ENCODE results near the gene DUS1L.
A peak's percentile ranks its signal among the peaks of the same experiment; 100 is the strongest.

The DUS1L gene

DNA sequence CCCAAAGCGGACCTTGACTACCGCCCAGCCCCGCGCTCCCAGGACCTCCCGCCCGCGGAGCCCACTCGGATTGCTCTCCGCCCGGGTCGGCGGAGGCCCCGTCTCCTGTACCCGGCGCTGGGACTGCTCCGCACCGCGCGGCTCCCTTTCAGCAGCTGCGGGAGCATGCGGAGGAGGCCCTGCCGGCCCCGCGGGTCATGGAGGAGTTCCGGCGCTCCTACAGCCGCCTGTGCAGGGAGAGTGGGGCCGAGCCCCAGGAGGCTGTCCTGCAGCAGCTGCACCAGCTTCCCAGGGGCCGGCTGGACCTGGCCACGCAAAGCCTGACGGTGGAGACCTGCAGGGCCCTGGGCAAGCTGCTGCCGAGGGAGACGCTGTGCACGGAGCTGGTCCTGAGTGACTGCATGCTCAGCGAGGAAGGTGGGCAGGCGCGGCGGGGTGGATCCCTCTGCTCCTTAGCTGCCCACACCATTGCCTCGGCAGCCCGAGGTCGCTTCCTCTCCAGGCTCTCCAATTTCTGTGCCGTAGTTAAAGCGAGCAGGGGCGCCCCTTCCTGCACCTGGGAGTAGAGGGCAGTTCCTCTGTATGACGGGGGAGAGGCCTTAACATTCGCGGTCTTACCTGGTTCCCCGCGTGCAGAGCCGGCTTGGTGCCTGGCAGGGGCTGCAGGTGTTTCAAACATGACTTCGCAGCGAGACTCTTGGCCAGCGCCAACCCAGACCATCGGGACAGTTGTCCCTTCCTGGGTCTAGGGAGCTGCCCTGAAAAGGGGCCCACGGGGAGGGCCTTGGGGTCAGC is 42.0 kb downstream of the DUS1L start:
- DNase-seq (ENCODE audit: low spot score), result peak; percentile 36

DNA sequence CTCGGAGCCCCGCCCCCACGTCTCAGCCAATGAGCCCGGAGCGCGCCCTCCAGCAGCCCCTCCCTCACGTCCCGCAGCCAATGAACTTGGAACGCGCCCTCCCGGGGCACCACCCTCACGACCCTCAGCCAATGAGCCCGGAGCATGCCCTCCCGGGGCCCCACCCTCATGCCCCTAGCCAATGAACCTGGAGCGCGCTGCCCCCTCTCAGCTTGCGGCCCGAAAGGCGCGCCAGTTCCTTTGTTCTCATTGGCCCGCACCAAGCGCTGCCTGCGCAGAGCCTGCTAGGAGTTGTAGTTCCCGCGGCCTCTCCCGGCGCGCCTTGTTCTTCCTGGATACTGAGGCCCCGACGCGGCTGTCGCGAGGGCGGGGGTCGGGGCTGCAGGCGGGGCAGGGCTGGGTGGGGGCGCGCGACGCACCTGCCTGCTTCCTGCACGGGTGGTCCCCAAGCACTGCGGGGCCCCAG is 42.6 kb downstream of the DUS1L start, which contains the start of gene LRRC45:
TSS of gene LRRC45 (plus strand) at position 325 of the 466 bp plus-strand sequence. CDS start 339 bp downstream, outside the sequence.
- peak; percentile 100 for DNase-seq (ENCODE audit: low spot score)

DNA sequence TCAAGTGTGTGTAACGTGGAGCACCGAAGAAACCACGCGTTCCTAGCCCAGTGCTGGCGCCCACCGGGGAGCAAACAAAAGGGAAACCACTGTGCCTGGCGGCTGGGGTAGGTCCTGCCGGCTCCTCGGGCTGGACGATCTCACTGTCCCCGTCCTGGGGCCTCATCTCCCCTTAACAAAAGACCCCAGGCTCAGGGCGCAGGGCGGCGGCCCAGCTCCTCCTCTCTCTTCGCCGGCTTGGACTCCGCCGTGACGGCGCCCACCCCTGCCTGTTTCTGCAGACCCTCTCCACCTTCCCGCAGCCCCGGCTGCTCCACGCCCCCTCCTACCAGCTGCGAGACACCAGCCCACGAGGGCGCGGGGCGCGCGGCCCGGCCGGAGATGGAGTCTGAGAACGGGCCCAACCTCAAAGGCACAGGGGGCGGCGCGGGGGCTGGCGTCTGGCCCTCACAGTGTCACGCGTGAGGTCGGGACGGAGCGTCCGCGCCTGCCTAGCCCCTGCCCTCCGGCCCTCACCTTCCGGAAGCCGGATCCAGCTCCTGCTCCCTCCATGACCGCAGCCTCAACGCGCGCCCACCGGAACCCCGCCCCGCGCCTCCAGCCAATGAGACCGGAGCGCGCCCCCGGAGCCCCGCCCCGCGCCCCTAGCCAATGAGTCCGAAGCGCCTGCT is 43.2 kb downstream of the DUS1L start, which contains the start of gene CENPX:
TSS of gene CENPX (minus strand) at position 569 of the 671 bp plus-strand sequence. CDS start at position 552, 17 bp downstream.
- no peak for DNase-seq (ENCODE audit: low spot score)

DNA sequence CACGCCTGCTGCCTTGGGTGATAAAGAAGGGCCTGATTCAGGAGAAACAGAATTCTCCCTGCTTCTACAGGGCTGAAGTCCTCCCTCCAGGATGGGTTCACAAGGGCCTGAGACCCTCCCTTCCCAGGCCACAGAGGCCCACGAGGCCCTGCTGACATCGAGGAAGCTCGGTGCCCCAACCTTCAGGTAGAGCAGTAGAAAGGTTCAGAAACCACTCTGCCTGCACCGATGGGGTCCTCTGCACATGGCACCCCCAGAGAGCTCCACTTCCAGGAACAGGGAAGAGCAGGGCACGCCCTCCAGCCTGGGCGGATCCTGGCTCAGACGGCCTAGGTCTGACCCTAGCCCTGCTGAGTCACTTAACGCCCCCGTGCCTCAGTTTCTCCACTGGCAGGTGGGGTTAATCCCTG is 43.7 kb downstream of the DUS1L start:
- peak; percentile 16 for DNase-seq (ENCODE audit: low spot score)

DNA sequence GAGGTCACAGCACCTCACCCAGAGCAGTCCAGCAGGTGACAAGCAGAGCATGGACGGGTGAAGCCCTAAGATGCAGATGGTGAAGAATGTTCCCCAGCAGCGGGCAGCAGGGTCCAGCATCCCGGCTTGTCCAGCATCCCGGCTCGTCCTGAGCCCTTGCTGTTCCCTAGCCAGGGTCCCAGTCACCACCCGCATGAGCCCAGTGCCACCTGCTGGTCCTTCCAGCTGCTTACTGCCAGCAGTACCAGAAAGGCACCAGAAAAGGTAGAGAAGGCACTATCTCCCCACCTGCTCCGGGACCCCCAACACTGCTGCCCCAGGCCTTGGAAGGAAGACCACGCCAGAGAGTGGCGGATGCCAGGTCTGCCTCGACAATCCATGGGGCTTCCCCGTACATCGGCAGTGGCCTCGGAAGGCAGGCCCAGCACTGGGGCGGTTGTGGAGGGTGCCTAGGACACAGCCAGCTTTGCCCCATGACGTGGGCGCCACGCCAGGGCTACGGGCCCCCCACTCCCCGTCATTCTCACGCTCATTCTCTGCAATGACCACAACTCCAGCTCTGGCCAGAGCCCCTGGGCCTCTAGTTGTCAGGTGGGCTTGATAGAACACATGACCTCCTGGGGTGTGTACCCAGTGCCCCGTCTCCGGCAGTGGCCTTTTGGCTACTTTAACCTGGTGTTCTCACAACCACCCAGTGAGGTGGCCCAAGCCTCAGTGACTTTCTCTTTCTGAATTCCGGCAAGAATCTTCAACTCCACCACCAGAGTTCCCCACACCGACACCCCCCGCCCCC is 44.3 kb downstream of the DUS1L start:
- DNase-seq (ENCODE audit: low spot score), result peak; percentile 80

DNA sequence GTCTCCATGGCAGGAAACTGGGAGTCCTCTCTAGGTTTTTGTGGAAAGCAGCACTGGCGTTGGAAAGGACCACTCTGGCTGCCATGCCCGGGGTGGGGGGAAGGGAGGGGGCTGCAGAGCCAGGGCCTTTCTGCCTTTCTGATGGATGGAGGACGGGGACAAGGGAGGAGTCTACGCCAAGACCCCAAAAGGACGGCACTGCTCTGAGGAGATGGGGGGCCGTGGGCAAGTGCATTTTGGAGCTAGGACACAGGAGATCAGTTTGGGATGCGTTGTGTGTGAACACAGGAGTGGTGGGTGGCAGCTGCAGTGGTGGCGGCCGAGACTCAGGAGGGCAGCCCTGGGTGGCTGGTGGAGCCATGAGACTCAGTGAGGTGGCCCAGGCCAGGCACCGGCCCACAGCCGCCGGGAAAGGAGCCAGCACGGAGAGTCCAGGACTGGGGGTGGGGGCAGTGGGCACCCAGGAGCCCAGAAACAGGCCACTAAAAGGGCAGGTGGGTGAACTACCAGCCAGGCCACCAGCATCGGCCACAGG is 45.0 kb downstream of the DUS1L start:
- DNase-seq (ENCODE audit: low spot score), result no peak

DNA sequence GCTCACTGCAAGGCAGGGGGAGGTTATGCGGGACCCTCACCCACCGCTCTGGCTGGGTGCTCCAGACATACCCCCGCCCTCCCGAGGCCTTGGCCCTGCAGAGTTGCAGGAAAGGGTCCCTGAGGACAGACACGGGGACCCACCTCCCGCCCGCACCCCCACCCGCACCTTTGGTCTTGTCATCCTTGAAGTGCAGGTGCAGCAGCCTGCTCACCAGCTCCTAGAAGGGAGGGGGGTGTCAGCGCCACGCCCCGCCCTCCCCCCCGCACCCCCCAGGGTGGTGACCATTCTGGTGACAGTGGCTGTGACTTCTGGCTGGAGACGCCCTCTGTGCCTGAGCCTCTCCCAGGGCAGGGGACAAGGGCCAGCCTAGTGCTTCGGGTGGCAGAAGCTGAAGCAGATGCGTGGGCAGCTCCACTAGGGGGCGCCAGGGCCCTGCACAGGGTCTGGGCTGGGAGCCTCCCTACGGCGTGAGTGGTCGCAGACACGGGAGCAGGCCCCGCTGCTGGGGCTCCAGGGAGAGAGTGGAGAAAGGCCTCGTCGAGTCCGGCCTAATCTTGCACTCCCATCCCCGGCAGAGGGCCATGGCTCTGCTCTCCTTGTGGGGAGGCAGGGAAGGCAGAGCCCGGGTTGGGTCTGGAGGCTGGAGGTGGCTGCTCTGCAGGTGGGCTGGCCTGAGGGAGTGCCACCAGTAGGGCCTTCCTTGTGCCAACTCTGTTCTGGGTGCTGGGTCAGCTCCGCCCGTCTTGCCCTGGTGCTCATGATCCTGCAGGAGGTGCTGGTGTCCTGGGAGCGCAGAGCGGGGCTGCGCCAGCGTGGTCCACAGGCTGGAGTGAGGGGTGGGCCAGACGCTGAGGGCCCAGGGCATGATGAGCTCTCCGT is 45.7 kb downstream of the DUS1L start:
- peak; percentile 54 for DNase-seq (ENCODE audit: low spot score)

DNA sequence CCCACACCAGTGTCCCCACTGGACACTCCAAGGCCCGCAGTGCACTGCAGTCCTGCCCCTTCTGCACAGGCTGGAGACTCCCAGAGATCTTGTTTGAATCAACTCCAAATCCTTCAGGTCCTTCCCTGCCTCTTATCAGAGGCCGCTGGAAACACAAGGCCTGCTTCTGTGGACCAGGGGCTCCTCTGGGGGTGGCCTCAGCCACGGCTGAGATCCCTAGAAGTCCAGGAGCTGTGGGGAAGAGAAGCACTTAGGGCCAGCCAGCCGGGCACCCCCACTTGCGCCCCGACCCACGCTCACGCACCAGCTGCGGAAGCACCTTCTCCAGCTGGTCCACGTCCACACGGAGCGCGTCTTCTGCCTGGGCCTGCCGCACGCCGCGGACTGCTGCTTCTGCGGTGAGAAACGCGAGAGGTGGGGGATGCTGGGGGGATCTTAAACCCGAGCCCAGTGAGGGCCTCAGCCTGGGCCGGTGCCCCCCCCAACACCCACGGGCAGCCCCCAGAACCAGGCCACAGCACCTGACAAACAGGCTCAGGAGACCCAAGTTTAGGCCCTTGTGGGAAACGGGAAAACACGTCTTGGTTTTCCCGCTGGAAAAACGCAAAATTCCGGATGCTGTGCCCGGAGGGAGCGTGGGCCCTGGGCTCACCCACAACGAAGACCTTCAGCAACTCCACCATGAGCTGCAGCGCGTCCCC is 46.5 kb downstream of the DUS1L start:
- no peak for DNase-seq (ENCODE audit: low spot score)

DNA sequence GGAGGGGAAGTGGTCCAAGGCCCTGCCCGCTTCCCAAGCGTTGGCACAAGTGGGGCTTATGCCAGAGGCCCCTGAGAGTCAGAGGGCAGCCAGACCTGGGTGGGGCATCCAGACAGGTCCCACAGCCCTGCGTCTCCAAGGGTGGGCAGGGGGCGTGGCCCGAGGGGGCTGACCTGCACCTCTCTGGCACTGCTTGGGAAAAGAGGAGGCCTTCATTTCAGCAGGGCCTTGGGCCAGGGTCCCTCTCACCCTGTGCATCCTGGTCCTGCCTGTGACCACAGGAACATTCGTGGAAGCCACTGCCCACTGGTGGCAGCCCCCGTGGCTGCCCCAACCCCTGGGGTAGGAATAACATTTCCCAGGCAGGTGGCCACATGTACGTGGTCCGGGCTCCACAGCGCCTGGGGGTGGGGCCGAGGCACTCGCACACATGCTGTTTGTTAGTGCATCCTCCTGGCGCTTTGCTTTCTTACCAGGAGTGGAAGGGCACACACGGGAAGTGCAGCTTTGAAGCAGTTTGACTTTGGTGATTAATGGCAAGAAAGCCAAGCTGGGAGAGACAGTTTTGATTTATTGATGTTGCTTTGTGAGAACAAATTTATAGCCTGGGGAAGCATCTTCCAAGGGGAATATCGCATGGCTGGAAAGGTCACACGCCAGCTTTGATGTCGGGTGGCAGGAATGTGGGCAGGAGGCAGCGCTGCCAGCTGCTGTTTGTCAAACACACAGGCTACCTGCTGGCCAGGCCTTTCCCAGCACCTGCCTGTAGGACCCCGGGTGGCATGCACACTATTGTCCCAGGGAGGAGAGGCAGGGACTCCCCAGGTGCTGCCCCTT is 47.2 kb downstream of the DUS1L start:
- DNase-seq (ENCODE audit: low spot score), result no peak

DNA sequence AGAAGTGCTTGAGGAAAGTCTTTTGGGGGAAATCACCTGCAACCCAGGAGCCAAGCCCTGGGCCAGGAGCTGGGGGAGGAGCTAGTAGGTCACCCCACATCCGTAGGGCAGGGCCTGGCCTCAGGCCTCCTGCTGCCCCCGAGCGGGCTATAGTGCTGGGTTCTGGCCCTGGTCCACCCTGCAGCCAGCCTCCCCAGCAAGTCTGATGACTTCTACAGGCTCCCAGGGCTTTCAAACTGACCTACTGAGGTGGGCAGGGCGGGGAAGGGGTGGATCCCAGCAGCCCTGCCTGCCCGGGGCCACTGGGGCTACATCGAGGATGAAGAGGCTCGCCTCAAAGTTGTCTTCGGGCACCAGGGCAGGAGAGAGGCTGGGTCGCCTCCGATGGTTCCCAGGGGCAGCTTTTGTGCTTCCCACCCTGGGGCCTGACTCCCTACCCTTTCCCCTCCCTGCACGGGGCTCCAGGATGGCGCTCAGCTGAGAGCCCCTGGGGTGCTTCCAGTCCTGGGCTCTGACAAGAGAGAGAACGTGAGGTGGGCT is 47.9 kb downstream of the DUS1L start:
- DNase-seq (ENCODE audit: low spot score), result no peak

DNA sequence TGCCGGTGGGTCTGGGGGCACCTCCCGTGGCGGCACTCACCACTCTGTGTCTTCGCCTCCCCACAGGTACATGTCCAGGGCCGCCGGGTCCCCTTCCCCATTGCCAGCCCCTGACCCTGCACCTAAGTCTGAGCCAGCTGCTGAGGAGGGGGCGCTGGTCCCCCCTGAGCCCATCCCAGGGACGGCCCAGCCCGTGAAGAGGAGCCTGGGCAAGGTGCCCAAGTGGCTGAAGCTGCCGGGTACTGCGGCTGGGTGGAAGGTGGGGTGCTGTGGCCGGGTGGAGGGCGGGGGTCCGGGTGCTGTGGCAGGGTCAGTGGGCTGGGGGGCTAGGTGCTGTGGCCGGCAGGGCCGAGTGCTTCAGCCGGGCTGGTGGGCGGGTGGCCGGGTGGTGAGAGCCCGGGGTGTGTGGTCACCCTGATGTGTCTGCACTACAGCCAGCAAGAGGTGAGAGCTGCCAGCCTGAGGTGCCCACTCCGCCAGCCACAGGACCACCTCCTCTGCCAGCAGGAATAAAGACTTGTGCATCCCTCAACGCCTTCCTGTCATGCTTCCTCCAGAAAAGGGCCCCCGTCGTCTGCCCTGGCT is 48.6 kb downstream of the DUS1L start:
- DNase-seq (ENCODE audit: low spot score), result no peak

DNA sequence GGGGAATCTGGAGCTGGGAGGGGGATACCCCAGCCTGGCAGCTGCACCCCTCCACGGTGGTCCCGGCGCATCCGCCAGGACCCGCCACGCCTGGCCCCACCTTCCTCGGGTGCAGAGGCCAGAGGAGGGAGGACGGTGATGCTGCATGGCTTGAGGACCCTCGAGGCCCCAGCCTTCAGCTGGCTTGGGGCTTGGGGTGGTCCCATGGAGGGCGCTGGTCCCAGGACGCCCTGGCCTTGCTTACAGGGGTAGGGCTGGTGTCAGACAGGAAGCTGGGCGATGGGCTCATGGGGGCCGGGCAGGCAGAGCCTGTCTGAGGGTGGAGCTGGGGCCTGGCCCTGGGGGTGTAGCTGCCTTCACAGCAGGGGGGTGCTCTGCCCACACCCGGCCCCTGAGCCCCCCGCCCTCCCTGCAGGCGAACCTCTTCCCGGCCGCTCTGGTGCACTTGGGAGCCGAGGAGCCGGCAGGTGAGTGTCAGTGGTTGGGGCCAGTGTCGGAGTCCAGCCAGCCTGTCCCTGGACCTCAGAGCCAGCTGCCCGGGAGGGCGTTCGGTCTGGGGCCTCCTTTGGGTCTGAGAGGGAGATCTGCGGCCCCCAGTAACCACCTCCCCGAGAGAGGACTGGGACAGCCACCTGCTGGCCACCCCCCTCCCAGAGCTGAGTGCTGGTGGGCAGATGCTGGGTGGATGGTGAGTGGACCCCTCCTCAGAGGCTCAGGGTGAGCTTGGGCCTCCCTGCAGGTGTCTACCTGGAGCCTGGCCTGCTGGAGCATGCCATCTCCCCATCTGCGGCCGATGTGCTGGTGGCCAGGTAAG is 49.3 kb downstream of the DUS1L start:
- DNase-seq (ENCODE audit: low spot score), result no peak

DNA sequence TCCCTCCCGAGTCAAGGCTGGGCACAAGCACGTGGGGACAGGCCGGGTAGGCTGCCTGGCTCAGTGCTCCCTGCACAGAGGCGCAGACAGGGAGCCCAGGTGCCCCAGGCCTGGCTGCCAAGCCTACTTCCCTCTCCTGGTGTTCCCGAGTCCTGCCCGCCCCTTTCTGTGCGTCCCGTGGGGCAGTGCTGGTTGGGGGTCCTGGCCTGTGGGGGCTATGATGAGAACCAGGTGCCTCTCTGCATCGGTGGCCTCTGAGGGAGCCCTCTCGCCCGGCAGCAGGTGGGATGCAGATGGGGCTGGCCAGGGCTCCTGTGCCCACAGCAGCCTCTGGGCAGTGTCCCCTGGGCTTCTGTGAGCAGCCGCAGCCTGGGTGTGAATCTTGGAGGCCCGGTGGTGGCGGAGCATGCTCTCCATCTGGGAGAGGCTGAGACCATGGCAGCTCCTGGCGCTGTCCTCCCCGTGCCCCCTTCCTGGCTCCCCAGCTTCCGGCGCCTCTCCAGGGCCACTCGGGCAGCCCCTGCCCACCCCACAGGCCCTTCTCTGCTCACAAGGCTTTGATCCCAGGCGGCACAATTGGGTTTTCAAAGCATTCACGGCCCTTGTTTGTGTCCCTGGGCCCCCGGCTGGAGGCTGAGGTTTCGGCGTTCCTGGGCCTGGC is 50.2 kb downstream of the DUS1L start:
- no peak for DNase-seq (ENCODE audit: low spot score)

DNA sequence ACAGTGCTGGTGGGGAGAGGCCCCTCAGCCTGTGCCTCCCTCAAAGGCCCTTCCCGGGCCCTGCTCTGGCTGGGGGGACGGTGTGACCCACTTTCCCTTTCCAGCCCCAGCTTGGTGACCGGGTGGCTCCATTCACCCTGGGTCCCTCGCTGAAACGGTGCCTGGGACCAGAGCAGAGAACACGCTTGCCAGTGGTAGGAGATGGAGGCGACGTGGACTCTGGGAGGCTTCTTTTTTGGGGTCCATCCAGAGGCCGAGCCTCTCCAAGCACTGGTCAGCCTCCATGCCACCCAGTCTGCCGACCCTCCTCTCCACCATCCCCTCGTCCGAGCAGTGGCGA is 50.7 kb downstream of the DUS1L start:
- no peak for DNase-seq (ENCODE audit: low spot score)

DNA sequence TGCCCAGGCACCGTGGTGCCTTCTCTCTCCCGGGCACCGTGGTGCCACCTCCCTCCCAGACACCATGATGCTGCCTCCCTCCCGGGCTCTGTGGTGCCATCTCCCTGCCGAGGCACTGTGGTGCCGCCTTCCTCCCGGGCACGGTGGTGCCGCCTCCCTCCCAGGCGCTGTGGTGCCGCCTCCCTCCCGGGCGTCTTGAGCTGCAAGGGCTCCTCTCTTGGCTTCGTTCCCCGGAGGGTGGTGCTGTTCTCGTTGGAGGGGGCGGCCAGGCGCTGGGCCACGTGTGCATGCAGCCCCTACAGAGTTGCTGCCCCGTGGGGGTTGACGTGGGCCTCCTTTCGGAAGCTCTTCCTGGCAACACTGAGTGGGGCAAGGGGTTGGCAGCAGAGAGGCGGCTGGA is 51.2 kb downstream of the DUS1L start:
- no peak for DNase-seq (ENCODE audit: low spot score)

DNA sequence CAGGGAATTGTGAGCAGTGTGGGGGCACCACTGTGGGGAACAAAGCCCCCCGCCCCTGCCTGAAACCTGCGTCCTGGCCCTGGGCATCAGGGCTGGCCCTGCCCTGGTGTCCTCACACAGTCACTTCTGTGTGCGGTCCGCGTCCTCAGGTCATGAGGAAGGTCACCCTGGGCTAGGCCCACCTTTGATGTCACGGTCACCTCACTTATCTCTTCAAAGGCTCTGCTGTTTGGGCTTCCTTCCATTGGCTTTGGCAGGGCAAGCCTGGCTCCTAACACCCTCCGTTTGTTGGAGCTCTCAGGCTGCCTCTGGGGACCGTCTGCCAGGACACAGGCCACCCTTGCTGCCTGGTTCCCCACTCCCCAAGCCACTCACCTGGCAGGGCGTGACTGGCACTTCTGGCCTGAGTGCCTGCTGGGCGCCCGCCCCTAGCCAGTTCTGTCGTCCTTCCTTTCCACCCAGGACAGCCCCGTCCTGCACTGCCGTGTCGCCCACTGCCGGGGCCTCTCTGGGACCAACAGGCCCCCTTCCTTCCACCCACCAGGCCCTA is 51.8 kb downstream of the DUS1L start:
- DNase-seq (ENCODE audit: low spot score), result no peak

DNA sequence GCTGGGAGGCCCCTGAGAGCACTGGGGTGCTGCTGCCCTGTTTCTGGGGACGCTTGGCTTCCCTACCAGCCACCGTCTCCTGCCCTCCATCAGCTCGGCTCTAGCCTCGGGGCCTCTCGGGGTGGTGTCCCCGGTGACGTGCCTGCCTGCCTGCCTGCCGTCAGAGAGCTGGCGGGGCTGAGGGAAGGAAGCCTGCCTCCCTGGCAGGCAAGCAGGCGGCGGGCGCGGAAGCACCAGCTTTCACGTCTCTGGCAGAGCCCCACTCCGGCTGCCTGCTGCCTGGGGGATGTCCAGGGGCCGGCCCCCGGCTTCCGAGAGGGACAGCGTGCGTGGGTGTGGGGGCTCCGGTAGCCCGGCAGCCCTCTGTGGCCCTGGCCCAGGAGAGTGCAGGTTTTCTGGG is 52.3 kb downstream of the DUS1L start:
- no peak for DNase-seq (ENCODE audit: low spot score)
